Measurements from ENCODE around the gene NKD2.

Gene NKD2

GRCh38 chr5:1066676-1067075 lies 58.1 kb downstream of the NKD2 start:
- Histone ChIP-seq H3K4me2 (ENCODE audit: low read depth, low read length) (no peak overlapping the region), H3F3A (ENCODE audit: insufficient read depth, low read length) (no peaks in the 10 kb centered on the region), H3K36me3 (replicated peaks; ENCODE audit: insufficient read depth, low read length) (no peaks in the 10 kb centered on the region), H3K27ac (ENCODE audit: low read length) (no peak overlapping the region), H3K27me3 (replicated peaks; ENCODE audit: insufficient read depth, low read length) (no peaks in the 10 kb centered on the region), H3K9ac (ENCODE audit: low read length) (no peak overlapping the region), H3K4me1 (ENCODE audit: low read length) (no peaks in the 10 kb centered on the region), H4K20me1 (ENCODE audit: insufficient read depth, low read length) (no peaks in the 10 kb centered on the region), H3K9me2 (replicated peaks; ENCODE audit: insufficient read depth, low read length) (no peaks in the 10 kb centered on the region), H3K9me3 (replicated peaks; ENCODE audit: insufficient read depth, low read length) (no peaks in the 10 kb centered on the region), H3K79me2 (ENCODE audit: low read length) (no peaks in the 10 kb centered on the region), H2AFZ (ENCODE audit: low read length) (no peak overlapping the region), H3K4me3 (ENCODE audit: low read length) (no peak overlapping the region)
- no peak for TF ChIP-seq EZH2 (optimal IDR thresholded peaks at IDR 0.05; ENCODE audit: low read depth, low read length)
- no peak for TF ChIP-seq CTCF (IDR thresholded peaks at IDR 0.05; ENCODE audit: low read length)
- TF ChIP-seq EZH2phosphoT487 (IDR thresholded peaks at IDR 0.05; ENCODE audit: low read length): no peak
- DNase-seq: no peak

GRCh38 chr5:1067141-1068121 lies 58.8 kb downstream of the NKD2 start:
- no peak overlapping the region for H3K27ac ChIP-seq (ENCODE audit: low read length)
- H3K4me3 ChIP-seq (ENCODE audit: low read length): no peak overlapping the region
- H2AFZ ChIP-seq (ENCODE audit: low read length): no peak overlapping the region
- no peaks in the 10 kb centered on the region for H3F3A ChIP-seq (ENCODE audit: insufficient read depth, low read length)
- no peaks in the 10 kb centered on the region for H3K9me3 ChIP-seq (replicated peaks; ENCODE audit: insufficient read depth, low read length)
- no peak for DNase-seq
- no peak overlapping the region for H3K9ac ChIP-seq (ENCODE audit: low read length)
- H3K9me2 ChIP-seq (replicated peaks; ENCODE audit: insufficient read depth, low read length): no peaks in the 10 kb centered on the region
- H3K4me2 ChIP-seq (ENCODE audit: low read depth, low read length): no peak overlapping the region
- no peaks in the 10 kb centered on the region for H3K36me3 ChIP-seq (replicated peaks; ENCODE audit: insufficient read depth, low read length)
- H3K27me3 ChIP-seq (replicated peaks; ENCODE audit: insufficient read depth, low read length): no peaks in the 10 kb centered on the region
- no peaks in the 10 kb centered on the region for H3K4me1 ChIP-seq (ENCODE audit: low read length)
- no peaks in the 10 kb centered on the region for H4K20me1 ChIP-seq (ENCODE audit: insufficient read depth, low read length)
- TF ChIP-seq EZH2 (optimal IDR thresholded peaks at IDR 0.05; ENCODE audit: low read depth, low read length) (no peak), EZH2phosphoT487 (IDR thresholded peaks at IDR 0.05; ENCODE audit: low read length) (no peak), CTCF (IDR thresholded peaks at IDR 0.05; ENCODE audit: low read length) (no peak)
- no peaks in the 10 kb centered on the region for H3K79me2 ChIP-seq (ENCODE audit: low read length)

GRCh38 chr5:1068204-1068894 lies 59.7 kb downstream of the NKD2 start:
- no peaks in the 10 kb centered on the region for H3K9me3 ChIP-seq (replicated peaks; ENCODE audit: insufficient read depth, low read length)
- H3K4me1 ChIP-seq (ENCODE audit: low read length): no peaks in the 10 kb centered on the region
- H3K9ac ChIP-seq (ENCODE audit: low read length): no peak overlapping the region
- H4K20me1 ChIP-seq (ENCODE audit: insufficient read depth, low read length): no peaks in the 10 kb centered on the region
- no peak overlapping the region for H3K4me2 ChIP-seq (ENCODE audit: low read depth, low read length)
- TF ChIP-seq EZH2 (optimal IDR thresholded peaks at IDR 0.05; ENCODE audit: low read depth, low read length) (no peak), CTCF (IDR thresholded peaks at IDR 0.05; ENCODE audit: low read length) (no peak), EZH2phosphoT487 (IDR thresholded peaks at IDR 0.05; ENCODE audit: low read length) (no peak)
- H2AFZ ChIP-seq (ENCODE audit: low read length): no peak overlapping the region
- H3K27me3 ChIP-seq (replicated peaks; ENCODE audit: insufficient read depth, low read length): no peaks in the 10 kb centered on the region
- H3K4me3 ChIP-seq (ENCODE audit: low read length): no peak overlapping the region
- H3K9me2 ChIP-seq (replicated peaks; ENCODE audit: insufficient read depth, low read length): no peaks in the 10 kb centered on the region
- no peaks in the 10 kb centered on the region for H3K79me2 ChIP-seq (ENCODE audit: low read length)
- no peaks in the 10 kb centered on the region for H3K36me3 ChIP-seq (replicated peaks; ENCODE audit: insufficient read depth, low read length)
- DNase-seq: no peak
- H3K27ac ChIP-seq (ENCODE audit: low read length): no peak overlapping the region
- H3F3A ChIP-seq (ENCODE audit: insufficient read depth, low read length): no peaks in the 10 kb centered on the region

All from MM.1S (cell line).